CD4-positive, alpha-beta T cell treated with Interleukin-2 at 100 ng/mL for 4 hours (primary cell): ENCODE measurements around the gene STIM1.
"Not testable (repeated sequence)": the region's sequence is repeated elsewhere in the genome, so short reads cannot be mapped to it uniquely, and the experiment has no call there.

Experiments used
- DNase-seq: peaks from one replicate; pipeline ENCODE4 v3.0.0-alpha.2; 2020; ENCODE audit warnings: low spot score

Gene STIM1

GRCh38 chr11:3885855-3886254 is 30.4 kb downstream of the STIM1 start:
- no peak for DNase-seq

DNA sequence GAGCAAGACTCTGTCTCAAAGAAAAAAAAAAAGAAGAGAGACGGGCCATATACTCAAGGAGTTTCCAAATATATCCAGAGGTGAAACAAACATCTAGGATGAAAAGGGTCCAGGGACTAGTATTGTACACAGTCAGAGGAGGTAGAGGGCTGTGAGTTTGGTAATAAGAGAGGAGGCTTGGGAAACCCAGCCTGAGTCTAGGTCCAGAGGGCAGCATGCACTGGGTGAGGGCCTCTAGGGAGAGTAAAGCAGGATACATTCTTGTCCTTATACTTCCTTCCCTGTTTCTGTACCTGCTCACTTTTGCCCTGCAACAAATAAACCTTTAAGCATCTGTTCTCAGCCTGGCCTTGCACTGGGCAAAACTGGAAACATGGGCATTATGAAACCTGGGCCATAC is 31.5 kb downstream of the STIM1 start:
- no peak for DNase-seq

DNA sequence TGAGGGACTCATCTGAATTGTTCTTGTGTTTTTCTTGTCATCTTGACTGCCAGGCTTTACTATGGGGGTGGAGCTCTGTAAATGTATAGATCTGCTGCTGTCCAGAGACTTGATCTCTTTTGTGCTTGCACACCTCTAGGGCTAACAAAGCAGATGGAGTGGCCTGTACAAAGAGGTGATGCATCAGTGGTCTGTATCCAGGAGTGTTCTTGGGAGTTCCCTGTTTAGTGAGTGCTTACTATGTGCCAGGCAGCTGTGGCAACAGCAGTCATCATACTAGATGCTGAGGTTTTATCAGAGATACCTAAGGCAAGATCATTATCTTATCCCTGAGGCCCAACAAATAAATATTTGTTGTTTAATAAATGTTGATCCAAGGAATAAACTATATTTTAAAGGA is 33.4 kb downstream of the STIM1 start:
- DNase-seq: no peak

DNA sequence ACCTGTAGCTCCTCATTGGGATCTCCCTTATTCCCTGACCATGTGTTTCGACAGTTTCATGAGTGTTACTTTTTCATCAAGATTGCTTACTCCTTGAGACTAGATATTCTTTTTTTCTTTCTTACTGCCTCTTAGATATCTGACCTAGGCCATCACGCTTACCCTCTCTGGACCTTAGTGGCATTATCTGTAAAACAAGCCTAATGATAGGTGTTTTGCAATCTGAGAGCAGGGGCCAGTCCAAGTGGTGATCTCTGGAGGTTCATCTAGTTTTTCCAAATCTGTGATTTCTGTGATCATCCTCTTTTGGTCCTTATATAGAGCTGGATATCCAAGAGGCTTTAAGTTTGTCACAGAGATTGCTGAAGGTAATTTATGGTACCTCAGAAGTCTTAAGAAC is 34.5 kb downstream of the STIM1 start:
- DNase-seq: no peak

- no peak for DNase-seq
These were observed 35.3 kb downstream of the STIM1 start for GRCh38 chr11:3890806-3891205.

GRCh38 chr11:3891751-3892150 is 36.3 kb downstream of the STIM1 start:
- no peak for DNase-seq

DNA sequence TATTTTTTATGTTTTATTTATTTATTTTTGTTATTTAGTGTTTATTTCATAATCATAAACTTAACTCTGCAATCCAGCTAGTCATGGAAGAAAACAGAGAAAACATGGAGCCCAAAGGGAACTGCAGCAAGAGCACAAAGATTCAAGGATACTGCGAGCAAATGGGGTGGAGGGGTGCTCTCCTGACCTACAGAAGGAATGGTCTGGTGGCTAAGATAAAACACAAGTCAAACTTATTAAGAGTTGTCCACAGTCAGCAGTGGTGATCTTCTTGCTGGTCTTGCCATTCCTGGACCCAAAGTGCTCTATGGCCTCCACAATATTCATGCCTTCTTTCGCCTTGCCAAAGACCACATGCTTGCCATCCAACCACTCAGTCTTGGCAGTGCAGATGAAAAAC is 36.7 kb downstream of the STIM1 start:
- no peak for DNase-seq

DNA sequence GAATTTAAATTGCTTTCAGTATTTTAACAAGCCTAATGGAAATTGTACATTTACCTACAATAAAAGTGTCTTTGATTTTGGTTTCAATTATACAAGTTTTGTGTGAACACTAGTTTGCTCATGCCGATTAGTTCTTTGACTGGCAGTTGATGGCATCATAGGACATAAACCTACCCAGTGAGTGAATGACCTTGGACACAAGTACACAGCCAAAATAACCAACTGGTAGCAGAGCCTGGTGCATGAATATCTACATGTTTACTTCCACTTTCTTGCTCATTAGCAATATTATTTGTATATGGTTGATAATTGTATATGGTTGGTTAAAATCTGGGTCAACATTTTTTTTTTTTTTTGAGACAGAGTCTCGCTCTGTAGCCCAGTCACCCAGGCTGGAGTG is 37.8 kb downstream of the STIM1 start:
- no peak for DNase-seq

GRCh38 chr11:3894128-3894731 is 38.8 kb downstream of the STIM1 start:
- no peak for DNase-seq

- DNase-seq: no peak
These were observed 41.2 kb downstream of the STIM1 start for GRCh38 chr11:3896644-3897043.

GRCh38 chr11:3900230-3900629 is 44.8 kb downstream of the STIM1 start:
- DNase-seq: not testable (repeated sequence)

GRCh38 chr11:3901249-3902025 is 46.0 kb downstream of the STIM1 start:
- DNase-seq: no peak

DNA sequence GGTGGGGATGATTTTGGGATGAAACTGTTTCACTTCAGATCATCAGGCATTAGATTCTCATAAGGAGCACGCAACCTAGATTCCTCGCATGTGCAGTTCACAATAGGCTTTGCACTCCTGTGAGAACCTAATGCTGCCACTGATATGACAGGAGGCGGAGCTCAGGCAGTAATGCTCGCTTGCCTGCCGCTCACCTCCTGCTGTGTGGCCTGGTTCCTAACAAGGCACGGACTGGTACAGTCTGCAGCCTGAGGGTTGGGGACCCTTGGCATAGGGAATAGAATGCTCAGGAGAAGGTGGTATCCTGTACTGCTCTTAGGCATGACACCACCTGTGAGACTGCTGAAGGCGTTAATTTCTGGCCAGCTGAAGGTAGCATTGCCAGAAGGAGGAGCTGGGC is 47.0 kb downstream of the STIM1 start:
- no peak for DNase-seq

DNA sequence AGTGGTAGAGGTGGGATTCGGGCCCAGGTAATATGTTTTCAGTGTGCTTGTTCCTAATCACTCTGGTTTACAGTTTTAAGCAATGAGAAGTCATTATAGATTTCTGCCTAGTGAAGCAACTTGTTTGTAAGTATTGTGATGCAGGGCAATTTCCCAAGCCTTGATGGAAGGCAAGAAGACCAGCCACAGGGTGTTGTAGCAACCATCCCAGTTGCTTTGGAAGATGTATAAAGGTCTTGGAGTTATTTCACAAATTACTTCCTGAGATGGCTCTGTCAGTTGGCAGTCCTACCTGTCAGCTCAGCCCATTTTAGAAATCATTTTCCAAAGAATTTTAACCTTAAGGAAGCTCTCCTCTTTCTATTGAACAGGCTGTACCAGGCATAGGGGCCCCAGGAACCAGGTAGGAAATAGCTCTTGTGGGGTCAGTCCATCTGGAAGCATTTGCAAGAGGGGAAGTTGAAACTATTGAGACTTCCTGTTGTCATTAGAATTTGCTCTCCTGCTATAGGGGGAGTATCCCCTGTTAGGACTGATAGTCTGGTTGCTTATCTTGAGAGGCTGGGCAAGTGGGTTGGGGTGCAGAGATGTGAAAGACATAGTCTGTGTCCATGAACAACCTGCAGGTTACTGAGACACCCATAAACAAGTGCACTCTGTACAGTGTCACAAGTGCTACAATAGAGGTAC is 47.9 kb downstream of the STIM1 start:
- no peak for DNase-seq

- DNase-seq: no peak
These were observed 48.8 kb downstream of the STIM1 start for GRCh38 chr11:3904228-3904627.

GRCh38 chr11:3905080-3905953 is 49.9 kb downstream of the STIM1 start:
- DNase-seq: peak; percentile 88

- DNase-seq: peak; percentile 33
These were observed 50.7 kb downstream of the STIM1 start for GRCh38 chr11:3906166-3906565.

- peak; percentile 9 for DNase-seq
These were observed 52.1 kb downstream of the STIM1 start for GRCh38 chr11:3907590-3907989.

GRCh38 chr11:3909901-3910300 is 54.4 kb downstream of the STIM1 start:
- DNase-seq: no peak

- DNase-seq: no peak
These were observed 56.5 kb downstream of the STIM1 start for GRCh38 chr11:3911908-3912505.

- DNase-seq: no peak
These were observed 58.5 kb downstream of the STIM1 start for GRCh38 chr11:3913921-3914320.

- DNase-seq: peak; percentile 62
These were observed 59.3 kb downstream of the STIM1 start for GRCh38 chr11:3914805-3915204.
